ENCODE results near the gene GLUD1.
A peak's percentile ranks its signal among the peaks of the same experiment; 100 is the strongest.
"Not testable (repeated sequence)": the region's sequence is repeated elsewhere in the genome, so short reads cannot be mapped to it uniquely, and the experiment has no call there.

GLUD1 gene

GRCh38 chr10:87118122-87118521, 23.5 kb upstream of the GLUD1 start:
- not testable (repeated sequence) for H3K9me3 ChIP-seq (ENCODE audit: control insufficient read depth in 2 of 2, low read length in 2 of 2); H3K9ac ChIP-seq (ENCODE audit: low read length in 2 of 2); H3K27ac ChIP-seq (ENCODE audit: low read length); H3K4me1 ChIP-seq (ENCODE audit: control insufficient read depth, insufficient read depth, low read length); H3K4me3 ChIP-seq (ENCODE audit: low read length in 2 of 2); H3K36me3 ChIP-seq (ENCODE audit: control insufficient read depth in 2 of 2, insufficient read depth in 2 of 2, low read length in 2 of 2); H3K27me3 ChIP-seq (ENCODE audit: control insufficient read depth in 1 of 2, insufficient read depth in 2 of 2, low read length in 2 of 2)

- Histone ChIP-seq H3K9ac (ENCODE audit: low read length in 2 of 2) (no peak overlapping the region), H3K27ac (ENCODE audit: low read length) (no peak overlapping the region), H3K9me3 (ENCODE audit: control insufficient read depth in 2 of 2, low read length in 2 of 2) (no peaks in the 10 kb centered on the region), H3K36me3 (ENCODE audit: control insufficient read depth in 2 of 2, insufficient read depth in 2 of 2, low read length in 2 of 2) (peaks cover 6 to 13% of the 10 kb centered on the region in 2 donors), H3K4me3 (ENCODE audit: low read length in 2 of 2) (no peak overlapping the region), H3K27me3 (ENCODE audit: control insufficient read depth in 1 of 2, insufficient read depth in 2 of 2, low read length in 2 of 2) (no peaks in the 10 kb centered on the region), H3K4me1 (ENCODE audit: control insufficient read depth, insufficient read depth, low read length) (no peaks in the 10 kb centered on the region)
Observed at GRCh38 chr10:87105446-87106124, 10.9 kb upstream of the GLUD1 start.

DNA sequence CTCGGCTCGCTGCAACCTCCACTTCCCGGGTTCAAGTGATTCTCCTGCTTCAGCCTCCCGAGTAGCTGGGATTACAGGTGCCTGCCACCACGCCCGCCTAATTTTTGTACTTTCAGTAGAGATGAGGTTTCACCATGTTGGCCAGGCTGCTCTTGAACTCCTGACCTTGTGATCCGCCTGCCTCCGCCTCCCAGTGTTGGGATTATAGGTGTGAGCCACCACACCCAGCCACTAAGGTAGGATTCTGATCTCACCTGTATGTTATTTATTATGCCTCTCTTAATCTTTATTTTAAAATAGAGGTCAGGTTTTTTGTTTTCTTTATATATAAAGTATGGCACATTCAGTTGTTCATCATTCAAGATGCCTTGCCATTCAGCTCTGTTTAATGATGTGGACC, 10.1 kb upstream of the GLUD1 start:
- H3K27ac ChIP-seq (ENCODE audit: low read length); H3K4me1 ChIP-seq (ENCODE audit: control insufficient read depth, insufficient read depth, low read length); H3K27me3 ChIP-seq (ENCODE audit: control insufficient read depth in 1 of 2, insufficient read depth in 2 of 2, low read length in 2 of 2); H3K9ac ChIP-seq (ENCODE audit: low read length in 2 of 2); H3K4me3 ChIP-seq (ENCODE audit: low read length in 2 of 2); H3K9me3 ChIP-seq (ENCODE audit: control insufficient read depth in 2 of 2, low read length in 2 of 2): not testable (repeated sequence)
- H3K36me3 ChIP-seq (ENCODE audit: control insufficient read depth in 2 of 2, insufficient read depth in 2 of 2, low read length in 2 of 2) = peaks cover 6 to 13% of the 10 kb centered on the region in 2 donors

- Histone ChIP-seq H3K27me3 (ENCODE audit: control insufficient read depth in 1 of 2, insufficient read depth in 2 of 2, low read length in 2 of 2) (no peaks in the 10 kb centered on the region), H3K9ac (ENCODE audit: low read length in 2 of 2) (no peak overlapping the region), H3K9me3 (ENCODE audit: control insufficient read depth in 2 of 2, low read length in 2 of 2) (no peaks in the 10 kb centered on the region), H3K4me3 (ENCODE audit: low read length in 2 of 2) (no peak overlapping the region), H3K4me1 (ENCODE audit: control insufficient read depth, insufficient read depth, low read length) (no peaks in the 10 kb centered on the region), H3K36me3 (ENCODE audit: control insufficient read depth in 2 of 2, insufficient read depth in 2 of 2, low read length in 2 of 2) (peaks cover 6 to 9% of the 10 kb centered on the region in 2 donors), H3K27ac (ENCODE audit: low read length) (no peak overlapping the region)
Observed at GRCh38 chr10:87101996-87102395, 7.4 kb upstream of the GLUD1 start.

GRCh38 chr10:87095236-87095945, 748 bp upstream of the GLUD1 start:
- Histone ChIP-seq H3K4me1 (ENCODE audit: control insufficient read depth, insufficient read depth, low read length) (peaks cover 9% of the 10 kb centered on the region), H3K27me3 (ENCODE audit: control insufficient read depth in 1 of 2, insufficient read depth in 2 of 2, low read length in 2 of 2) (no peaks in the 10 kb centered on the region), H3K4me3 (ENCODE audit: low read length in 2 of 2) (peak overlapping the region; percentile 69 to 89), H3K9ac (ENCODE audit: low read length in 2 of 2) (peak overlapping the region; percentile 64 to 73), H3K36me3 (ENCODE audit: control insufficient read depth in 2 of 2, insufficient read depth in 2 of 2, low read length in 2 of 2) (peaks cover 0 to 3% of the 10 kb centered on the region in 2 donors), H3K9me3 (ENCODE audit: control insufficient read depth in 2 of 2, low read length in 2 of 2) (no peaks in the 10 kb centered on the region), H3K27ac (ENCODE audit: low read length) (peak overlapping the region; percentile 77)

- Histone ChIP-seq H3K4me3 (ENCODE audit: low read length in 2 of 2) (peak overlapping the region; percentile 79 to 89), H3K27ac (ENCODE audit: low read length) (peak overlapping the region; percentile 63), H3K36me3 (ENCODE audit: control insufficient read depth in 2 of 2, insufficient read depth in 2 of 2, low read length in 2 of 2) (peaks cover 0 to 3% of the 10 kb centered on the region in 2 donors), H3K4me1 (ENCODE audit: control insufficient read depth, insufficient read depth, low read length) (peaks cover 9% of the 10 kb centered on the region), H3K9me3 (ENCODE audit: control insufficient read depth in 2 of 2, low read length in 2 of 2) (no peaks in the 10 kb centered on the region), H3K9ac (ENCODE audit: low read length in 2 of 2) (peak overlapping the region; percentile 68 to 75), H3K27me3 (ENCODE audit: control insufficient read depth in 1 of 2, insufficient read depth in 2 of 2, low read length in 2 of 2) (no peaks in the 10 kb centered on the region)
Observed at GRCh38 chr10:87093632-87094372, 841 bp downstream of the GLUD1 start.

GRCh38 chr10:87092861-87093631, 1.6 kb downstream of the GLUD1 start:
- H3K27me3 ChIP-seq (ENCODE audit: control insufficient read depth in 1 of 2, insufficient read depth in 2 of 2, low read length in 2 of 2) = no peaks in the 10 kb centered on the region
- H3K4me3 ChIP-seq (ENCODE audit: low read length in 2 of 2) = peak overlapping the region; percentile 79 to 89
- H3K9ac ChIP-seq (ENCODE audit: low read length in 2 of 2) = peak overlapping the region; percentile 68 to 75
- H3K27ac ChIP-seq (ENCODE audit: low read length) = peak overlapping the region; percentile 63
- H3K9me3 ChIP-seq (ENCODE audit: control insufficient read depth in 2 of 2, low read length in 2 of 2) = no peaks in the 10 kb centered on the region
- peaks cover 0 to 3% of the 10 kb centered on the region in 2 donors for H3K36me3 ChIP-seq (ENCODE audit: control insufficient read depth in 2 of 2, insufficient read depth in 2 of 2, low read length in 2 of 2)
- peaks cover 9% of the 10 kb centered on the region for H3K4me1 ChIP-seq (ENCODE audit: control insufficient read depth, insufficient read depth, low read length)

DNA sequence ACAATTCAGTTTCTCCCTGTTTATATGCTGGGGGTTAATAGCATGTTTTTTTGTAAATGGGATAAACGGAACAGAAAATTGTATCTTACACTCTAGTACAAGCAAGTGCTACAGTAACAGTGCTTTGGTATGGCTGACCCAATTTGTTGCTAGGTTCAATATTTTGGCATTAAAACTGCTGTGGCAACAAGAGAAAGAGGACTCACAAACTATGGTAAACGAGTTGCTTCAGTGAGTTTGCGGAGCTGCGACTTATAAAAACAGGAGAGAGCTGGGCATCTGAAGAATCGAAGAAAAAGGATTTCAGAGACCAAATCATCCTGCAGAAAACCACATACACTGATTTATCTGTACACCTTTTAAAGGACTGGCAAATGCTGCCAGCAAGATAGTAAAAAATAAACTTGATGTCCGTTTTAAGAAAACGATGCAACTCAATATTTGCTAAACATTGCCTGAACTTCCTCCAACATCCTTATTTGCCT, 2.2 kb downstream of the GLUD1 start:
- Histone ChIP-seq H3K27ac (ENCODE audit: low read length) (peak overlapping the region; percentile 63), H3K27me3 (ENCODE audit: control insufficient read depth in 1 of 2, insufficient read depth in 2 of 2, low read length in 2 of 2) (no peaks in the 10 kb centered on the region)

GRCh38 chr10:87090779-87091178, 3.9 kb downstream of the GLUD1 start:
- no peak overlapping the region for H3K27ac ChIP-seq (ENCODE audit: low read length)
- no peak overlapping the region for H3K4me3 ChIP-seq (ENCODE audit: low read length in 2 of 2)
- H3K27me3 ChIP-seq (ENCODE audit: control insufficient read depth in 1 of 2, insufficient read depth in 2 of 2, low read length in 2 of 2) = no peaks in the 10 kb centered on the region
- peaks cover 0 to 3% of the 10 kb centered on the region in 2 donors for H3K36me3 ChIP-seq (ENCODE audit: control insufficient read depth in 2 of 2, insufficient read depth in 2 of 2, low read length in 2 of 2)
- H3K4me1 ChIP-seq (ENCODE audit: control insufficient read depth, insufficient read depth, low read length) = peaks cover 1% of the 10 kb centered on the region
- no peak overlapping the region for H3K9ac ChIP-seq (ENCODE audit: low read length in 2 of 2)
- H3K9me3 ChIP-seq (ENCODE audit: control insufficient read depth in 2 of 2, low read length in 2 of 2) = no peaks in the 10 kb centered on the region

More for the DNA sequence above, 2.2 kb downstream of the GLUD1 start:
- H3K4me1 ChIP-seq (ENCODE audit: control insufficient read depth, insufficient read depth, low read length) = peaks cover 9% of the 10 kb centered on the region
- peak overlapping the region; percentile 68 to 75 for H3K9ac ChIP-seq (ENCODE audit: low read length in 2 of 2)
- peak overlapping the region; percentile 79 to 89 for H3K4me3 ChIP-seq (ENCODE audit: low read length in 2 of 2)
- H3K36me3 ChIP-seq (ENCODE audit: control insufficient read depth in 2 of 2, insufficient read depth in 2 of 2, low read length in 2 of 2) = peaks cover 0 to 3% of the 10 kb centered on the region in 2 donors
- no peaks in the 10 kb centered on the region for H3K9me3 ChIP-seq (ENCODE audit: control insufficient read depth in 2 of 2, low read length in 2 of 2)

- no peak overlapping the region for H3K9ac ChIP-seq (ENCODE audit: low read length in 2 of 2)
- no peak overlapping the region for H3K4me3 ChIP-seq (ENCODE audit: low read length in 2 of 2)
- H3K4me1 ChIP-seq (ENCODE audit: control insufficient read depth, insufficient read depth, low read length) = no peaks in the 10 kb centered on the region
Observed at GRCh38 chr10:87089746-87090145, 4.9 kb downstream of the GLUD1 start.

More at GRCh38 chr10:87089746-87090145, 4.9 kb downstream of the GLUD1 start:
- Histone ChIP-seq H3K27ac (ENCODE audit: low read length) (no peak overlapping the region), H3K9me3 (ENCODE audit: control insufficient read depth in 2 of 2, low read length in 2 of 2) (no peaks in the 10 kb centered on the region), H3K36me3 (ENCODE audit: control insufficient read depth in 2 of 2, insufficient read depth in 2 of 2, low read length in 2 of 2) (peaks cover 0 to 3% of the 10 kb centered on the region in 2 donors), H3K27me3 (ENCODE audit: control insufficient read depth in 1 of 2, insufficient read depth in 2 of 2, low read length in 2 of 2) (no peaks in the 10 kb centered on the region)
